ENCODE results near the gene NEK4.

Gene NEK4

GRCh38 chr3:52792413-52792812 lies 21.7 kb upstream of the NEK4 start:
- H3K18ac ChIP-seq (ENCODE audit: low read length) = no peak overlapping the region
- no peak overlapping the region for H2BK120ac ChIP-seq (ENCODE audit: low read depth, low read length)
- no peak overlapping the region for H3K4me3 ChIP-seq (ENCODE audit: low read length)
- no peaks in the 10 kb centered on the region for H3K79me2 ChIP-seq (ENCODE audit: control insufficient read depth, insufficient read depth, low read length)
- no peak overlapping the region for H2AK5ac ChIP-seq (ENCODE audit: low read length)
- H3K4ac ChIP-seq (ENCODE audit: low read depth, low read length) = no peak overlapping the region
- no peaks in the 10 kb centered on the region for H3K79me1 ChIP-seq (ENCODE audit: low read length)
- WGBS (ENCODE audit: extremely low coverage, insufficient coverage, low lambda C conversion rate) = no CpG with 5 or more reads among the region's 7 CpGs
- no peaks in the 10 kb centered on the region for H3K36me3 ChIP-seq (ENCODE audit: control insufficient read depth, insufficient read depth, low read length)
- no peak overlapping the region for H4K5ac ChIP-seq (ENCODE audit: low read length)
- no peaks in the 10 kb centered on the region for H3K4me1 ChIP-seq (ENCODE audit: control insufficient read depth, low read depth, low read length)
- peak; percentile 19 for DNase-seq
- H4K8ac ChIP-seq (ENCODE audit: low read depth, low read length) = no peak overlapping the region
- no peak overlapping the region for H3K4me2 ChIP-seq (ENCODE audit: low read length)
- no peak overlapping the region for H3K23ac ChIP-seq (ENCODE audit: low read length)
- H3K27me3 ChIP-seq (ENCODE audit: insufficient read depth, low read length, poor library complexity) = no peaks in the 10 kb centered on the region
- no peak overlapping the region for H3K9ac ChIP-seq (ENCODE audit: low read length)
- no peak overlapping the region for H3K27ac ChIP-seq (ENCODE audit: low read depth, low read length)
- no peak overlapping the region for H3K56ac ChIP-seq (ENCODE audit: low read length)
- H2BK5ac ChIP-seq (ENCODE audit: low read length) = no peak overlapping the region
- H2BK15ac ChIP-seq (replicated peaks; ENCODE audit: low read depth) = no peak overlapping the region

- H2BK15ac ChIP-seq (replicated peaks; ENCODE audit: low read depth) = no peak overlapping the region
- H2AK5ac ChIP-seq (ENCODE audit: low read length) = no peak overlapping the region
- no peak overlapping the region for H3K27ac ChIP-seq (ENCODE audit: low read depth, low read length)
- H3K56ac ChIP-seq (ENCODE audit: low read length) = no peak overlapping the region
- no peak overlapping the region for H3K4ac ChIP-seq (ENCODE audit: low read depth, low read length)
- H3K79me1 ChIP-seq (ENCODE audit: low read length) = no peaks in the 10 kb centered on the region
- no peak overlapping the region for H4K5ac ChIP-seq (ENCODE audit: low read length)
- DNase-seq = no peak
- no peak overlapping the region for H3K4me2 ChIP-seq (ENCODE audit: low read length)
- no peak overlapping the region for H2BK5ac ChIP-seq (ENCODE audit: low read length)
- H3K27me3 ChIP-seq (ENCODE audit: insufficient read depth, low read length, poor library complexity) = no peaks in the 10 kb centered on the region
- H3K18ac ChIP-seq (ENCODE audit: low read length) = no peak overlapping the region
- H3K4me1 ChIP-seq (ENCODE audit: control insufficient read depth, low read depth, low read length) = no peaks in the 10 kb centered on the region
- WGBS (ENCODE audit: extremely low coverage, insufficient coverage, low lambda C conversion rate) = no CpG with 5 or more reads among the region's 4 CpGs
- no peak overlapping the region for H3K9ac ChIP-seq (ENCODE audit: low read length)
- H3K4me3 ChIP-seq (ENCODE audit: low read length) = no peak overlapping the region
- no peaks in the 10 kb centered on the region for H3K79me2 ChIP-seq (ENCODE audit: control insufficient read depth, insufficient read depth, low read length)
- H2BK120ac ChIP-seq (ENCODE audit: low read depth, low read length) = no peak overlapping the region
- no peak overlapping the region for H4K8ac ChIP-seq (ENCODE audit: low read depth, low read length)
- H3K36me3 ChIP-seq (ENCODE audit: control insufficient read depth, insufficient read depth, low read length) = no peaks in the 10 kb centered on the region
- H3K23ac ChIP-seq (ENCODE audit: low read length) = no peak overlapping the region
Observed at GRCh38 chr3:52791928-52792327, 21.2 kb upstream of the NEK4 start.

GRCh38 chr3:52791366-52791765 lies 20.6 kb upstream of the NEK4 start:
- H2AK5ac ChIP-seq (ENCODE audit: low read length) = no peak overlapping the region
- H2BK15ac ChIP-seq (replicated peaks; ENCODE audit: low read depth) = no peak overlapping the region
- no peak overlapping the region for H3K18ac ChIP-seq (ENCODE audit: low read length)
- H4K5ac ChIP-seq (ENCODE audit: low read length) = no peak overlapping the region
- no peak overlapping the region for H3K4me2 ChIP-seq (ENCODE audit: low read length)
- H2BK5ac ChIP-seq (ENCODE audit: low read length) = no peak overlapping the region
- H3K27ac ChIP-seq (ENCODE audit: low read depth, low read length) = no peak overlapping the region
- no peaks in the 10 kb centered on the region for H3K79me2 ChIP-seq (ENCODE audit: control insufficient read depth, insufficient read depth, low read length)
- no peak overlapping the region for H3K56ac ChIP-seq (ENCODE audit: low read length)
- H3K4me3 ChIP-seq (ENCODE audit: low read length) = no peak overlapping the region
- no peak overlapping the region for H3K23ac ChIP-seq (ENCODE audit: low read length)
- no peaks in the 10 kb centered on the region for H3K36me3 ChIP-seq (ENCODE audit: control insufficient read depth, insufficient read depth, low read length)
- H4K8ac ChIP-seq (ENCODE audit: low read depth, low read length) = no peak overlapping the region
- no peak overlapping the region for H2BK120ac ChIP-seq (ENCODE audit: low read depth, low read length)
- WGBS (ENCODE audit: extremely low coverage, insufficient coverage, low lambda C conversion rate) = no CpG with 5 or more reads among the region's 12 CpGs
- H3K79me1 ChIP-seq (ENCODE audit: low read length) = no peaks in the 10 kb centered on the region
- no peak overlapping the region for H3K9ac ChIP-seq (ENCODE audit: low read length)
- DNase-seq = no peak
- H3K4me1 ChIP-seq (ENCODE audit: control insufficient read depth, low read depth, low read length) = no peaks in the 10 kb centered on the region
- no peak overlapping the region for H3K4ac ChIP-seq (ENCODE audit: low read depth, low read length)
- H3K27me3 ChIP-seq (ENCODE audit: insufficient read depth, low read length, poor library complexity) = no peaks in the 10 kb centered on the region

- Histone ChIP-seq H3K56ac (ENCODE audit: low read length) (no peak overlapping the region), H3K4me1 (ENCODE audit: control insufficient read depth, low read depth, low read length) (no peaks in the 10 kb centered on the region), H2AK5ac (ENCODE audit: low read length) (no peak overlapping the region), H3K18ac (ENCODE audit: low read length) (no peak overlapping the region), H4K8ac (ENCODE audit: low read depth, low read length) (no peak overlapping the region), H3K4me3 (ENCODE audit: low read length) (no peak overlapping the region), H3K79me1 (ENCODE audit: low read length) (no peaks in the 10 kb centered on the region), H2BK120ac (ENCODE audit: low read depth, low read length) (no peak overlapping the region), H3K36me3 (ENCODE audit: control insufficient read depth, insufficient read depth, low read length) (no peaks in the 10 kb centered on the region), H3K4me2 (ENCODE audit: low read length) (no peak overlapping the region), H2BK5ac (ENCODE audit: low read length) (no peak overlapping the region), H3K27ac (ENCODE audit: low read depth, low read length) (no peak overlapping the region), H2BK15ac (replicated peaks; ENCODE audit: low read depth) (no peak overlapping the region), H3K23ac (ENCODE audit: low read length) (no peak overlapping the region), H3K27me3 (ENCODE audit: insufficient read depth, low read length, poor library complexity) (no peaks in the 10 kb centered on the region), H3K4ac (ENCODE audit: low read depth, low read length) (no peak overlapping the region), H3K9ac (ENCODE audit: low read length) (no peak overlapping the region), H3K79me2 (ENCODE audit: control insufficient read depth, insufficient read depth, low read length) (no peaks in the 10 kb centered on the region), H4K5ac (ENCODE audit: low read length) (no peak overlapping the region)
- WGBS (ENCODE audit: extremely low coverage, insufficient coverage, low lambda C conversion rate) = no CpG with 5 or more reads among the region's 13 CpGs
- DNase-seq = no peak
Observed at GRCh38 chr3:52790741-52791140, 20.0 kb upstream of the NEK4 start.

- Histone ChIP-seq H3K79me2 (ENCODE audit: control insufficient read depth, insufficient read depth, low read length) (no peaks in the 10 kb centered on the region), H3K56ac (ENCODE audit: low read length) (no peak overlapping the region), H2AK5ac (ENCODE audit: low read length) (no peak overlapping the region), H3K18ac (ENCODE audit: low read length) (no peak overlapping the region), H3K79me1 (ENCODE audit: low read length) (no peaks in the 10 kb centered on the region), H4K8ac (ENCODE audit: low read depth, low read length) (no peak overlapping the region), H3K4me2 (ENCODE audit: low read length) (no peak overlapping the region), H2BK120ac (ENCODE audit: low read depth, low read length) (no peak overlapping the region), H3K4ac (ENCODE audit: low read depth, low read length) (no peak overlapping the region), H3K4me1 (ENCODE audit: control insufficient read depth, low read depth, low read length) (no peaks in the 10 kb centered on the region), H3K9ac (ENCODE audit: low read length) (no peak overlapping the region), H3K27me3 (ENCODE audit: insufficient read depth, low read length, poor library complexity) (no peaks in the 10 kb centered on the region), H3K27ac (ENCODE audit: low read depth, low read length) (no peak overlapping the region), H3K4me3 (ENCODE audit: low read length) (no peak overlapping the region), H2BK15ac (replicated peaks; ENCODE audit: low read depth) (no peak overlapping the region), H3K36me3 (ENCODE audit: control insufficient read depth, insufficient read depth, low read length) (no peaks in the 10 kb centered on the region), H3K23ac (ENCODE audit: low read length) (no peak overlapping the region), H2BK5ac (ENCODE audit: low read length) (no peak overlapping the region), H4K5ac (ENCODE audit: low read length) (no peak overlapping the region)
- WGBS (ENCODE audit: extremely low coverage, insufficient coverage, low lambda C conversion rate) = no CpG with 5 or more reads among the region's 7 CpGs
- DNase-seq = no peak
Observed at GRCh38 chr3:52790337-52790736, 19.6 kb upstream of the NEK4 start.

- Histone ChIP-seq H3K23ac (ENCODE audit: low read length) (no peak overlapping the region), H2BK15ac (replicated peaks; ENCODE audit: low read depth) (no peak overlapping the region), H3K4ac (ENCODE audit: low read depth, low read length) (no peak overlapping the region), H2AK5ac (ENCODE audit: low read length) (no peak overlapping the region), H3K79me1 (ENCODE audit: low read length) (no peaks in the 10 kb centered on the region), H2BK120ac (ENCODE audit: low read depth, low read length) (no peak overlapping the region), H3K4me1 (ENCODE audit: control insufficient read depth, low read depth, low read length) (no peaks in the 10 kb centered on the region), H4K8ac (ENCODE audit: low read depth, low read length) (no peak overlapping the region), H3K36me3 (ENCODE audit: control insufficient read depth, insufficient read depth, low read length) (no peaks in the 10 kb centered on the region), H3K4me2 (ENCODE audit: low read length) (no peak overlapping the region), H3K79me2 (ENCODE audit: control insufficient read depth, insufficient read depth, low read length) (no peaks in the 10 kb centered on the region), H3K56ac (ENCODE audit: low read length) (no peak overlapping the region), H3K9ac (ENCODE audit: low read length) (no peak overlapping the region), H3K27me3 (ENCODE audit: insufficient read depth, low read length, poor library complexity) (no peaks in the 10 kb centered on the region), H3K18ac (ENCODE audit: low read length) (no peak overlapping the region), H2BK5ac (ENCODE audit: low read length) (no peak overlapping the region), H3K4me3 (ENCODE audit: low read length) (no peak overlapping the region), H4K5ac (ENCODE audit: low read length) (no peak overlapping the region), H3K27ac (ENCODE audit: low read depth, low read length) (no peak overlapping the region)
- WGBS (ENCODE audit: extremely low coverage, insufficient coverage, low lambda C conversion rate) = no CpG with 5 or more reads among the region's 6 CpGs
- no peak for DNase-seq
Observed at GRCh38 chr3:52789746-52790040, 19.0 kb upstream of the NEK4 start.
